SU-DHL-6 (cell line): ENCODE data around the gene SLC45A3.

Source experiments
- H2AFZ ChIP-seq: fragments of 200-600 bp; sonication (generic); 2 replicates; pipeline ENCODE4 v1.6.1; 2014; ENCODE audit warnings: low read depth, mild to moderate bottlenecking, moderate library complexity, mixed read lengths, antibody characterized with exemption, low read length; ENCODE audit not compliant: severe bottlenecking
- H3F3A ChIP-seq: fragments of 200-600 bp; shearing (Covaris generic); 2 replicates; pipeline ENCODE4 v1.6.0; 2016; ENCODE audit warnings: antibody characterized with exemption, mild to moderate bottlenecking; ENCODE audit not compliant: insufficient read depth
- H3K27ac ChIP-seq: fragments of 200-600 bp; sonication (generic); 2 replicates; pipeline ENCODE4 v1.5.1; 2016; ENCODE audit warnings: low read depth, mild to moderate bottlenecking, low read length, moderate library complexity, mixed read lengths
- H3K27me3 ChIP-seq: fragments of 200-600 bp; sonication (generic), shearing (Covaris generic); 2 replicates; pipeline ENCODE4 v1.6.0; 2014; ENCODE audit warnings: mild to moderate bottlenecking, low read length
- H3K36me3 ChIP-seq: fragments of 200-600 bp; sonication (generic); 2 replicates; pipeline ENCODE4 v1.6.1; 2014; ENCODE audit warnings: mild to moderate bottlenecking, low read length, mixed read lengths
- H3K4me2 ChIP-seq: fragments of 300-600, 200-600 bp; shearing (Covaris generic), sonication (generic); 2 replicates; pipeline ENCODE4 v1.6.0; 2014; ENCODE audit warnings: low read length, low read depth, mild to moderate bottlenecking; ENCODE audit not compliant: poor library complexity, severe bottlenecking
- H3K4me3 ChIP-seq: fragments of 200-600 bp; sonication (generic); 2 replicates; pipeline ENCODE4 v1.5.1; 2014; ENCODE audit warnings: antibody characterized with exemption, low read length, mild to moderate bottlenecking, mixed read lengths; ENCODE audit not compliant: insufficient read depth, poor library complexity, severe bottlenecking
- H3K79me2 ChIP-seq: fragments of 200-600 bp; sonication (generic); 2 replicates; pipeline ENCODE4 v1.6.1; 2014; ENCODE audit warnings: mild to moderate bottlenecking, low read length, moderate library complexity; ENCODE audit not compliant: insufficient read depth
- H3K9ac ChIP-seq: fragments of 200-600 bp; sonication (generic); 2 replicates; pipeline ENCODE4 v1.7.0; 2014; ENCODE audit warnings: mild to moderate bottlenecking, low read length
- H3K9me2 ChIP-seq: fragments of 200-600 bp; sonication (generic); replicated peaks from 2 replicates; pipeline ENCODE4 v1.6.1; 2014; ENCODE audit warnings: low read length; ENCODE audit not compliant: insufficient read depth
- H3K9me3 ChIP-seq: fragments of 200-600 bp; sonication (generic); 2 replicates; pipeline ENCODE4 v1.6.1; 2014; ENCODE audit warnings: low read length, mixed read lengths; ENCODE audit not compliant: insufficient read depth
- H4K20me1 ChIP-seq: fragments of 200-600 bp; sonication (generic); 2 replicates; pipeline ENCODE4 v1.6.1; 2014; ENCODE audit warnings: low read depth, mild to moderate bottlenecking, antibody characterized with exemption, low read length, moderate library complexity, mixed read lengths
- EZH2phosphoT487 ChIP-seq: fragments of 200-600 bp; sonication (generic), shearing (Covaris generic); conservative IDR thresholded peaks from 2 replicates; pipeline ENCODE4 v1.6.1; 2018; ENCODE audit warnings: mild to moderate bottlenecking, antibody characterized with exemption, low read length, moderate library complexity, mixed read lengths
- TF ChIP-seq, protein P1 (sequence below): fragments of 200-600 bp; sonication (generic); IDR thresholded peaks from one replicate; pipeline ENCODE4 v1.5.1; 2017; ENCODE audit warnings: antibody characterized with exemption, mild to moderate bottlenecking, low read length, moderate library complexity; ENCODE audit not compliant: insufficient read depth, poor library complexity, severe bottlenecking

Gene SLC45A3

DNA sequence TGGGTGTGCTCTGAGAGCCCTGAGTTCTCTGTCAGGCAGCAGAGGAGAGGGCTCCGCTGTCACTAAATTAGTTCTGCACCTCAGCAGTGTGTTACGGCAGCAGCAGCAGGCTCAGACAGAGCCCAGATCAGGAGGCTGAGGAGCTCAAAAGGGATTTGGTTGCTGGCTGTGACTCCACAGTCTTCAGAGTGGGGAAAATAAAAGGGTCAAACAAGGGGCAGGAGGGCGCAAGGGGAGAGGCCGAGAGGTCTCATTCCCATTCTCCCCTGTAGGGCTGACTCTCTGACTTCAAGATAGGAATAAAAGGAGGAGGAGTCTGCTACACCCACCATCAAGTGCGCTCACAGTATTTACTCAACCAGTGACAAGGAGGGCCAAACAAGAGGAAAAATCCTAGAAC, 9.2 kb upstream of the SLC45A3 start:
- H4K20me1 ChIP-seq = no peaks in the 10 kb centered on the region
- no peaks in the 10 kb centered on the region for H3K9me2 ChIP-seq
- no peak overlapping the region for H3K4me3 ChIP-seq
- H3K4me2 ChIP-seq = no peak overlapping the region
- H3K79me2 ChIP-seq = no peaks in the 10 kb centered on the region
- no peak overlapping the region for H2AFZ ChIP-seq
- no peaks in the 10 kb centered on the region for H3K27me3 ChIP-seq
- no peak for TF ChIP-seq EZH2phosphoT487
- no peak overlapping the region for H3K9ac ChIP-seq
- H3K27ac ChIP-seq = no peak overlapping the region
- no peaks in the 10 kb centered on the region for H3K9me3 ChIP-seq
- H3F3A ChIP-seq = no peaks in the 10 kb centered on the region
- H3K36me3 ChIP-seq = no peaks in the 10 kb centered on the region

- Histone ChIP-seq H2AFZ (no peak overlapping the region), H3K4me2 (no peak overlapping the region), H3K27ac (no peak overlapping the region), H3K9ac (no peak overlapping the region), H4K20me1 (no peaks in the 10 kb centered on the region), H3K36me3 (no peaks in the 10 kb centered on the region), H3K79me2 (no peaks in the 10 kb centered on the region), H3F3A (no peaks in the 10 kb centered on the region), H3K9me2 (no peaks in the 10 kb centered on the region), H3K27me3 (no peaks in the 10 kb centered on the region), H3K9me3 (no peaks in the 10 kb centered on the region), H3K4me3 (no peak overlapping the region)
- TF ChIP-seq EZH2phosphoT487 = no peak
- TF ChIP-seq, protein P1, sequence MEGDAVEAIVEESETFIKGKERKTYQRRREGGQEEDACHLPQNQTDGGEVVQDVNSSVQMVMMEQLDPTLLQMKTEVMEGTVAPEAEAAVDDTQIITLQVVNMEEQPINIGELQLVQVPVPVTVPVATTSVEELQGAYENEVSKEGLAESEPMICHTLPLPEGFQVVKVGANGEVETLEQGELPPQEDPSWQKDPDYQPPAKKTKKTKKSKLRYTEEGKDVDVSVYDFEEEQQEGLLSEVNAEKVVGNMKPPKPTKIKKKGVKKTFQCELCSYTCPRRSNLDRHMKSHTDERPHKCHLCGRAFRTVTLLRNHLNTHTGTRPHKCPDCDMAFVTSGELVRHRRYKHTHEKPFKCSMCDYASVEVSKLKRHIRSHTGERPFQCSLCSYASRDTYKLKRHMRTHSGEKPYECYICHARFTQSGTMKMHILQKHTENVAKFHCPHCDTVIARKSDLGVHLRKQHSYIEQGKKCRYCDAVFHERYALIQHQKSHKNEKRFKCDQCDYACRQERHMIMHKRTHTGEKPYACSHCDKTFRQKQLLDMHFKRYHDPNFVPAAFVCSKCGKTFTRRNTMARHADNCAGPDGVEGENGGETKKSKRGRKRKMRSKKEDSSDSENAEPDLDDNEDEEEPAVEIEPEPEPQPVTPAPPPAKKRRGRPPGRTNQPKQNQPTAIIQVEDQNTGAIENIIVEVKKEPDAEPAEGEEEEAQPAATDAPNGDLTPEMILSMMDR = no peak
Observed at GRCh38 chr1:205688171-205689080, 8.1 kb upstream of the SLC45A3 start.

DNA sequence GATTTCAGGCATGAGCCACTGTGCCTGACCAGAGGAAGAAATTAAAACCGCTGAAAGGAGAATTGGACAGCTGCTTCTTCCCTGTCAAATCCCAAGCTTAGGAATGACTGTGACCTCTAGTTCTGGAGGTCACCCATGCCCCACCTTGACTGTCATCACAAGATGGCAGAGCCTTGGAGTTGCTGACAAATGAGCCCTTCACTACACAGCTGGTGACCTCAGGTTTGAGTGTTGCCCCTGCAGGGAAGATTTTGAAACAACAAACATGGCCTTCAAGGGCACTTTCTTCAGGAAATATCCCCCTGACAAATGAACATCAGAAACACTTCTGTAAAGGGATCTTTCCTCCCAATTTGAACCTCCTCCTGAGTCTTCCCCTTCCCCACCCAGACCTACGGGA, 6.9 kb upstream of the SLC45A3 start:
- TF ChIP-seq, protein P1 = no peak
- TF ChIP-seq EZH2phosphoT487 = no peak
- no peak overlapping the region for H2AFZ ChIP-seq
- H3K9me2 ChIP-seq = no peaks in the 10 kb centered on the region
- H3K9ac ChIP-seq = no peak overlapping the region
- no peaks in the 10 kb centered on the region for H4K20me1 ChIP-seq
- H3F3A ChIP-seq = no peaks in the 10 kb centered on the region
- H3K9me3 ChIP-seq = no peaks in the 10 kb centered on the region
- H3K4me2 ChIP-seq = no peak overlapping the region
- no peaks in the 10 kb centered on the region for H3K27me3 ChIP-seq
- H3K79me2 ChIP-seq = no peaks in the 10 kb centered on the region
- no peak overlapping the region for H3K27ac ChIP-seq
- H3K36me3 ChIP-seq = no peaks in the 10 kb centered on the region
- no peak overlapping the region for H3K4me3 ChIP-seq

- Histone ChIP-seq H3K4me2 (no peak overlapping the region), H3K79me2 (peaks cover 25% of the 10 kb centered on the region), H3K9me3 (no peaks in the 10 kb centered on the region), H4K20me1 (no peaks in the 10 kb centered on the region), H3K27ac (no peak overlapping the region), H3K4me3 (no peak overlapping the region), H3K36me3 (no peaks in the 10 kb centered on the region), H3K9ac (no peak overlapping the region), H3K9me2 (no peaks in the 10 kb centered on the region), H3K27me3 (no peaks in the 10 kb centered on the region), H2AFZ (no peak overlapping the region), H3F3A (peaks cover 10% of the 10 kb centered on the region)
- no peak for TF ChIP-seq EZH2phosphoT487
- TF ChIP-seq, protein P1 = no peak
Observed at GRCh38 chr1:205681364-205681763, 1.1 kb upstream of the SLC45A3 start.
